Retinal pigment epithelial cell (primary cell): ENCODE data around the gene TLCD3A.

Experiments used
- DNase-seq: peaks from one replicate; pipeline ENCODE4 v3.0.0-alpha.2; 2010; ENCODE audit warnings: low read depth
- H3K4me3 ChIP-seq: 2 replicates; pipeline ENCODE4 v1.5.1; 2011; ENCODE audit warnings: mild to moderate bottlenecking, low read length, control low read depth, moderate library complexity
- TF ChIP-seq, protein P1 (sequence below): conservative IDR thresholded peaks from 2 replicates; pipeline ENCODE4 v1.5.1; 2011; ENCODE audit warnings: low read depth, low read length, control low read depth, inconsistent platforms

The TLCD3A gene

DNA sequence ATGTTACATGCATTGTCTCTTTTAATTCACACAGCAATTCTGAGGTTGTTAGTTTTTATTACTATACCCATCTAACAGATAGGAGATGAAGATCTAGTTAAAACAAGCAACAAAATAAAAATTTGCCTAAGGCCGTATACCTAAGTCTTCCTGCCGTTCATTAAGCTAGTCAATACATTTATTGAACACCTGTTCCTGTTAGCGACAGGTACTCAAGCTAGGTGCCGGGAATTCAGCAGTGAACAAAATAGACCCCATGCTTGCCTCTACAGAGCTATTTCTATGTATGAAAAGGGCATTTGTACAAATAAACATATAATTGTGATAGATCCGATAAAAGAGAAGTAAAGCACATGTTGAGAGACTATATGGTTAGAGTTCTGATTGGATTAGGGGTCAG lies 14.3 kb upstream of the TLCD3A start:
- TF ChIP-seq, protein P1, sequence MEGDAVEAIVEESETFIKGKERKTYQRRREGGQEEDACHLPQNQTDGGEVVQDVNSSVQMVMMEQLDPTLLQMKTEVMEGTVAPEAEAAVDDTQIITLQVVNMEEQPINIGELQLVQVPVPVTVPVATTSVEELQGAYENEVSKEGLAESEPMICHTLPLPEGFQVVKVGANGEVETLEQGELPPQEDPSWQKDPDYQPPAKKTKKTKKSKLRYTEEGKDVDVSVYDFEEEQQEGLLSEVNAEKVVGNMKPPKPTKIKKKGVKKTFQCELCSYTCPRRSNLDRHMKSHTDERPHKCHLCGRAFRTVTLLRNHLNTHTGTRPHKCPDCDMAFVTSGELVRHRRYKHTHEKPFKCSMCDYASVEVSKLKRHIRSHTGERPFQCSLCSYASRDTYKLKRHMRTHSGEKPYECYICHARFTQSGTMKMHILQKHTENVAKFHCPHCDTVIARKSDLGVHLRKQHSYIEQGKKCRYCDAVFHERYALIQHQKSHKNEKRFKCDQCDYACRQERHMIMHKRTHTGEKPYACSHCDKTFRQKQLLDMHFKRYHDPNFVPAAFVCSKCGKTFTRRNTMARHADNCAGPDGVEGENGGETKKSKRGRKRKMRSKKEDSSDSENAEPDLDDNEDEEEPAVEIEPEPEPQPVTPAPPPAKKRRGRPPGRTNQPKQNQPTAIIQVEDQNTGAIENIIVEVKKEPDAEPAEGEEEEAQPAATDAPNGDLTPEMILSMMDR, result no peak
- no peak overlapping the region for H3K4me3 ChIP-seq
- DNase-seq, result no peak

DNA sequence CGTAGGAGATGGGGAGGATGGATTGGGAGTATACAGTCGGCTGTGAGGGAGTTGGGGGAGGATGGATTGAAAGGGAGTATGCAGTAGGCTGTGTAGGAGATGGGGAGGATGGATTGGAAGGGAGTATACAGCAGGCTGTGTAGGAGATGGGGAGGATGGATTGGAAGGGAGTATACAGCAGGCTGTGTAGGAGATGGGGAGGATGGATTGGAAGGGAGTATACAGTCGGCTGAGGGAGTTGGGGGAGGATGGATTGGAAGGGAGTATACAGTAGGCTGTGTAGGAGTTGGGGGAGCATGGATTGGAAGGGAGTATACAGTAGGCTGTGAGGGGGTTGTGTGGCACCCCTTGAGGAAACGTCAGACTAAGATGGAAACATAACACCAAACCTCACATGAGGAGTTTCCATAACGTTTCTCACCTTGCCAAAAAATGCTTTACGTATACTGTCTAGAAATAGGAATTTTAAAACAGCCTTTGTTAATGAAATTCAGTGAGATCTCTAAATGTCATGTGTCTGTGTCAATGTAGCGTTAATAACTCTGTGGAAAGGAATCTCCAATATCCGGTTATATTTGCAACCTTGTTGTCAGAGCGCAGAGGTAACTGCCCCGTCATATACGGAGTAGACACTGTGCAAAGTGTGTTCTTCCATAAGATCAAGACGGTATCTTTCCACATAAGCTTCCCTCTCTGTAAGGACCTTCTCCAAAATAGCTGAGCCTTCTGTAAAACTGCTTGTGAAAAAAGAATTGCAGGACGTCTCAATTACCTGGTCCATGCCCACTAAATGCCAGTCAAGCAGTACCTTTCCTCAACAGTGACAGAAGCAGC lies 11.5 kb upstream of the TLCD3A start:
- TF ChIP-seq, protein P1, result no peak
- H3K4me3 ChIP-seq, result no peak overlapping the region
- DNase-seq, result no peak

DNA sequence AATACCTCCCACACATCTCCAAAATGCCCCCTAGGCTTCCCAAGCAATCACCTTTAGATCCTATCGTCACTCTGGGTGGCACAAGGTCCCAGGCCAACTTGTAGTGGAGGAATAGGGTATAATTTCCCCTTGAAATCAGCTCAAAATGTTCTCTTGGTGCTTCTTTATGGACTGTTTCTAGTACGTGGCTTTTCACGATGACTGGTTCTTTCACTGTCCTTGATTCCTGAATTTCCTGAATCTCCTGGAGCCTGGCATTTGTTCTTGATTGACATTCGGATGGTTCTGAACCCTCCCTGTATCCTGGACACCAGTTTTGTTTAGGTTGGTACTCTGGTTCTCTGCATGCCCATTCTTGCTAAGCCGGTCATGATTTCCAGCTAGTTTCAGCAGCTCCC lies 10.9 kb upstream of the TLCD3A start:
- DNase-seq, result no peak
- TF ChIP-seq, protein P1, result no peak
- H3K4me3 ChIP-seq, result no peak overlapping the region

DNA sequence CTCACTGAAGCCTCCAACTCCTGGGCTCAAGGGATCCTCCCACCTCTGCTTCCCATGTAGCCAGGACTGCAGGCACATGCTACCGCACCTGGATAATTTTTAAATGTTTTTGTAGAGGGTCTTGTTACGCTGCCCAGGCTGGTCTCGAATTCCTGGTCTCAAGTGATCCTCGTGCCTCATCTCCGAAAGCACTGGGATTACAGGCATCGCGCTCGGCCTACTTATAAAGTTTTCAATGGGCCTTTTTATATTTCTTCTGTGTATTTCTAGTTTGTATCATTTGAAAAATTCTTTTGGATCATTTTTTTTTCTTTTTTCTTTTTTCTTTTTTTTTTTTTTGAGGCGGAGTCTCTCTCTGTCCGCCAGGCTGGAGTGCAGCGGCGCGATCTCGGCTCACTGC lies 7.3 kb upstream of the TLCD3A start:
- TF ChIP-seq, protein P1, result no peak
- no peak for DNase-seq

DNA sequence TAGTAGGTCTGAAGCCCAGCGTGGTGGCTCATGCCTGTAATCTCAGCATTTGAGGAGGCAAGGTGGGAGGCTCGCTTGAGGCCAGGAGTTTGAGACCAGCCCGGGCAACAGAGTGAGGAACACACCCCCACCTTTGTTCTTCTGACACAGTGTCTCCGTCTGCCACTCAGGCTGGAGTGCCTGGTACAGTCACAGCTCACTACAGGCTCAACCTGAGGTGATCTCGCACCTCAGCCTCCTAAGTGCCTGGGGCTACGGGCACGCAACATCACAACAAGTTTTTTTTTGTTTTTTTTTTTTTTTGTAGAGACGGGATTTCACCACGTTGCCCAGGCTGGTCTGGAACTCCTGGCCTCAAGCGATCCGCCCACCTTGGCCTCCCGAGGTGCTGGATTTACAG lies 6.7 kb upstream of the TLCD3A start:
- DNase-seq, result no peak
- TF ChIP-seq, protein P1, result no peak
- H3K4me3 ChIP-seq, result no peak overlapping the region

More for the DNA sequence above, 7.3 kb upstream of the TLCD3A start:
- H3K4me3 ChIP-seq, result no peak overlapping the region

DNA sequence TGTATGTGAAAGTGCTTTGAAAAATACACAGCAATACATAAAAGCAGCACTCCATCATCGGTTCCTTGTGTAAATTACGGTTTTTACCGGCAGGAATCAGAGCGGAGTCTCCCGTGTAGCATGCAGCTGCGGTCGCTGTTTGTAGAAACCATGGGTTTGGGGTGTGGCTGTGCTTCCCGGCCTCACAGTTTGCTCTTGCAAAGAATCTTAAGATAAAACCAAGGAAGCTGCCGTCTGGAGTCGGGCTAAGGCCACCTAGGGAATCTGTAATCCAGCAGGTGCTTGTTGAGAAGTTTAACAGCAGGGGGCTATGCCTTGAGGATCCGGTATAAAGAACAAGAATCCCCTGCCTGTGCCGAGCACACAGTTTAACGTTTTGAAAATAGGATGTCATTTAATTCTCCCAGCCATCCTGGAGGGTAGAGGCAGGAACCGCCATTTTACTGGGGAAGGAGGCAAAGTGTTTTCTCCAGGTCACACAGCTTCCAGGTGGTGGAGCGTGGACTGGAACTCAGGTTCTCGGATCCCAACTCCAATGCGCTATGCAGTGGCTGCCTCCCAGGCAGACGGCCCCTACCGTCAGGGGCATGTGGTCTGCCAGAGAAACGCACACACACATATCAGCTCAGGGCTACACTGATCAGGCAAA lies 6.0 kb upstream of the TLCD3A start:
- no peak for DNase-seq
- TF ChIP-seq, protein P1, result no peak
- no peak overlapping the region for H3K4me3 ChIP-seq

DNA sequence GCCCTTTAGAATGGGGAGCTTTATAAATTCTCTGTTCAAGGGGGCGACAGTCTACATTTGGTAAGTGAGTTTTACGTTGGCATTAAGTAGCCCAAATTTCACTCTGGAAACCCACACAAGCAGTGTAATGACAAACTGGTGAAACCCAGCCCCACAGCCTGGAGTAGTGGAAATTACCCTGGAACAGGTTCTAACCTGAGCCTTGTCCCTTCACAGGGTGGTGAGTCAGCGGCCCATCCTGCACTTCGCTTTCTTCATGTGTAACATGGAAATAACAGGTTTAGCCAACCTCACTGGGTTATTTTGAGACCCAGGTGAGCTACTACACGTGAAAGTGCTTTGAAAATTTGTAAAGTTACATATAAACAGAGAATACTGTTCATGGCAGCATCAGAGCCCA lies 3.5 kb upstream of the TLCD3A start:
- TF ChIP-seq, protein P1, result no peak
- H3K4me3 ChIP-seq, result no peak overlapping the region
- DNase-seq, result no peak
